Mammary epithelial cell (primary cell): Measurements from ENCODE around the gene CCL11.

Experiments
- CTCF ChIP-seq, 2 donors: IDR thresholded peaks in 1 of 2; conservative IDR thresholded peaks in 1 of 2; 2 replicates each; pipeline ENCODE4 v1.5.1; 2011 to 2012; ENCODE audit warnings: inconsistent platforms in 2 of 2, low read length in 2 of 2, mild to moderate bottlenecking in 2 of 2, control low read depth in 1 of 2, low read depth in 1 of 2; ENCODE audit not compliant: insufficient read depth in 1 of 2; ENCODE audit errors: extremely low read depth in 1 of 2
- EZH2 ChIP-seq: IDR thresholded peaks from 2 replicates; pipeline ENCODE4 v1.6.1; 2012; ENCODE audit warnings: low read length, inconsistent platforms, borderline replicate concordance

- TF ChIP-seq EZH2 (no peak), CTCF (conservative IDR thresholded peaks at IDR 0.05 in 1 of 2, IDR thresholded peaks at IDR 0.05 in 1 of 2; ENCODE audit: extremely low read depth in 1 of 2, insufficient read depth in 1 of 2, low read depth in 1 of 2, low read length in 2 of 2) (no peak)
Observed at GRCh38 chr17:34287875-34288274, 2.3 kb downstream of the CCL11 start.
